Stimulated activated CD4-positive, alpha-beta T cell treated with anti-CD3 and anti-CD28 coated beads, Interleukin-2, amount 100 ng/mL, for 24 hours (primary cell): ENCODE measurements around the gene ZNF548.
"Not testable (repeated sequence)": the region's sequence is repeated elsewhere in the genome, so short reads cannot be mapped to it uniquely, and the experiment has no call there.

Experiments
- DNase-seq, 2 donors: peaks; one replicate each; pipeline ENCODE4 v3.0.0-alpha.2; 2020

ZNF548 gene

GRCh38 chr19:57389730-57390598 lies at the start of gene ZNF548:
TSS of gene ZNF548 (plus strand) at chr19:57389854. CDS start at chr19:57390100, 246 bp downstream.
- peak; percentile 93 to 98 for DNase-seq

GRCh38 chr19:57342582-57342981 lies 47.1 kb upstream of the ZNF548 start:
- no peak for DNase-seq

GRCh38 chr19:57348136-57348535 lies 41.5 kb upstream of the ZNF548 start:
- DNase-seq: no peak

- DNase-seq: peak; percentile 82
These were observed 38.5 kb upstream of the ZNF548 start, which contains the start of gene ZNF304 for GRCh38 chr19:57350877-57351805. TSS of gene ZNF304 (plus strand) at chr19:57351271. CDS start at chr19:57351665, 394 bp downstream.

- no peak for DNase-seq
These were observed 37.8 kb upstream of the ZNF548 start for GRCh38 chr19:57351867-57352266.

- DNase-seq: no peak
These were observed 33.7 kb upstream of the ZNF548 start for GRCh38 chr19:57355916-57356315.

- no peak for DNase-seq
These were observed 32.2 kb upstream of the ZNF548 start for GRCh38 chr19:57357406-57357805.

GRCh38 chr19:57359300-57359699 lies 30.4 kb upstream of the ZNF548 start:
- no peak for DNase-seq

- DNase-seq: no peak
These were observed 27.2 kb upstream of the ZNF548 start for GRCh38 chr19:57362419-57362818.

GRCh38 chr19:57362997-57363687 lies 26.5 kb upstream of the ZNF548 start, which contains the start of the genes TRAPPC2B and ZNF547:
TSS of gene TRAPPC2B (plus strand) at chr19:57363551. CDS start at chr19:57364834, 1,283 bp downstream.
TSS of gene ZNF547 (plus strand) at chr19:57363551. CDS start at chr19:57368556, 5,005 bp downstream.
- peak; percentile 96 to 98 for DNase-seq

- DNase-seq: no peak
These were observed 25.9 kb upstream of the ZNF548 start for GRCh38 chr19:57363688-57364181.

GRCh38 chr19:57366776-57367175 lies 22.9 kb upstream of the ZNF548 start:
- DNase-seq: no peak

- no peak for DNase-seq
These were observed 15.5 kb upstream of the ZNF548 start for GRCh38 chr19:57374179-57374578.

- DNase-seq: not testable (repeated sequence)
These were observed 15.0 kb upstream of the ZNF548 start for GRCh38 chr19:57374647-57375046.

GRCh38 chr19:57376151-57376550 lies 13.5 kb upstream of the ZNF548 start:
- no peak for DNase-seq

GRCh38 chr19:57377498-57378146 lies 12.0 kb upstream of the ZNF548 start:
- no peak for DNase-seq

GRCh38 chr19:57380923-57381322 lies 8.7 kb upstream of the ZNF548 start:
- no peak for DNase-seq

GRCh38 chr19:57382806-57383488 lies 6.7 kb upstream of the ZNF548 start:
- no peak for DNase-seq

GRCh38 chr19:57389194-57389729 lies 392 bp upstream of the ZNF548 start:
- DNase-seq: no peak

- DNase-seq: no peak
These were observed 6.1 kb downstream of the ZNF548 start for GRCh38 chr19:57395710-57396109.

GRCh38 chr19:57398868-57399267 lies 9.2 kb downstream of the ZNF548 start:
- DNase-seq: no peak
